Fibroblast of lung (primary cell): ENCODE results near the gene MSH3. TPM values are rescaled to one million over a fixed set of nuclear protein-coding genes. Genes with fewer than 3 reads are reported as not detected.

Source experiments
- DNase-seq, 2 donors: peaks; one replicate each; pipeline versions ENCODE4 v3.0.0 to v3.0.0-alpha.2; 2010; ENCODE audit warnings: low read depth in 2 of 2
- H2AFZ ChIP-seq: 2 replicates; pipeline ENCODE4 v1.5.1; 2012; ENCODE audit warnings: low read length, control low read depth, inconsistent platforms
- H3K27ac ChIP-seq: 2 replicates; pipeline ENCODE4 v1.5.1; 2011; ENCODE audit warnings: low read length, control low read depth; ENCODE audit not compliant: insufficient read depth
- H3K27me3 ChIP-seq: 2 replicates; pipeline ENCODE4 v1.5.1; 2011; ENCODE audit warnings: mild to moderate bottlenecking, low read length; ENCODE audit not compliant: control insufficient read depth, insufficient read depth
- H3K36me3 ChIP-seq: 2 replicates; pipeline ENCODE4 v1.5.1; 2011; ENCODE audit warnings: low read length; ENCODE audit not compliant: control insufficient read depth, insufficient read depth
- H3K4me1 ChIP-seq: 2 replicates; pipeline ENCODE4 v1.5.1; 2011; ENCODE audit warnings: low read length; ENCODE audit not compliant: control insufficient read depth, insufficient read depth; ENCODE audit errors: extremely low read depth
- H3K4me2 ChIP-seq: 2 replicates; pipeline ENCODE4 v1.5.1; 2011; ENCODE audit warnings: low read length, control low read depth; ENCODE audit not compliant: insufficient read depth; ENCODE audit errors: extremely low read depth
- H3K4me3 ChIP-seq, 4 experiments: fragments of 200-600 bp in 1 of 4; sonication (generic) in 1 of 4; replicated peaks in 1 of 4; 2 replicates each; pipeline ENCODE4 v1.5.1; 2011 to 2016; ENCODE audit warnings: low read length in 4 of 4, low read depth in 3 of 4, mild to moderate bottlenecking in 3 of 4, control low read depth in 2 of 4, inconsistent platforms in 1 of 4, mixed read lengths in 1 of 4; ENCODE audit not compliant: insufficient read depth in 1 of 4; ENCODE audit errors: control extremely low read depth in 1 of 4
- H3K79me2 ChIP-seq: 2 replicates; pipeline ENCODE4 v1.5.1; 2012; ENCODE audit warnings: mild to moderate bottlenecking, low read length, inconsistent platforms; ENCODE audit not compliant: control insufficient read depth, insufficient read depth
- H3K9ac ChIP-seq: 2 replicates; pipeline ENCODE4 v1.5.1; 2011; ENCODE audit warnings: mild to moderate bottlenecking, low read length, control low read depth; ENCODE audit not compliant: insufficient read depth
- H3K9me3 ChIP-seq: 2 replicates; pipeline ENCODE4 v1.5.1; 2012; ENCODE audit warnings: low read depth, low read length; ENCODE audit not compliant: control insufficient read depth, insufficient read depth
- H4K20me1 ChIP-seq: 2 replicates; pipeline ENCODE4 v1.5.1; 2011; ENCODE audit warnings: low read length; ENCODE audit not compliant: control insufficient read depth, insufficient read depth; ENCODE audit errors: extremely low read depth
- CTCF ChIP-seq, 2 donors: IDR thresholded peaks in 1 of 2; conservative IDR thresholded peaks in 1 of 2; 1 replicate in 1 of 2; 2 replicates in 1 of 2; pipeline ENCODE4 v1.5.1; 2011 to 2012; ENCODE audit warnings: low read length in 2 of 2, control low read depth in 1 of 2, inconsistent platforms in 1 of 2, low read depth in 1 of 2, mild to moderate bottlenecking in 1 of 2
- EZH2 ChIP-seq: IDR thresholded peaks from 2 replicates; pipeline ENCODE4 v1.5.1; 2012; ENCODE audit warnings: low read length, control low read depth, mild to moderate bottlenecking; ENCODE audit errors: missing control alignments
- polyA plus RNA-seq, 2 donors: library from polyadenylated mRNA; depleted of rRNA in 1 of 2; stranded (reverse) in 1 of 2; unstranded in 1 of 2; fragments of >200 nt; gene quantifications; 2 replicates each; pipeline ENCODE4 v1.2.1, GENCODE V29; 2011 to 2012; ENCODE audit warnings: missing spikeins in 1 of 2
- total RNA-seq: library from RNA; depleted of rRNA; stranded (reverse); fragments of >200 nt; gene quantifications from 2 replicates; pipeline ENCODE4 v1.2.1, GENCODE V29; 2014

The MSH3 gene
- total and polyA plus RNA-seq, 2 donors (not counting 1 experiment from before 2014, with no cell fraction given) = 9.1 to 14.4 TPM

- Histone ChIP-seq H3K4me3 (no peak overlapping the region), H3K27ac (no peak overlapping the region), H3K27me3 (no peaks in the 10 kb centered on the region), H3K9me3 (no peaks in the 10 kb centered on the region), H3K4me1 (no peaks in the 10 kb centered on the region), H3K9ac (no peak overlapping the region), H2AFZ (no peak overlapping the region), H3K4me2 (no peak overlapping the region), H4K20me1 (no peaks in the 10 kb centered on the region), H3K36me3 (no peaks in the 10 kb centered on the region), H3K79me2 (no peaks in the 10 kb centered on the region)
- DNase-seq = no peak
- TF ChIP-seq CTCF (conservative IDR thresholded peaks at IDR 0.05 in 1 of 2, IDR thresholded peaks at IDR 0.05 in 1 of 2; ENCODE audit: low read depth in 1 of 2, low read length in 2 of 2) = no peak
- no peak for TF ChIP-seq EZH2
Measured at GRCh38 chr5:80703747-80704146, 49.3 kb downstream of the MSH3 start.

GRCh38 chr5:80704221-80704620 is 49.8 kb downstream of the MSH3 start:
- no peak overlapping the region for H2AFZ ChIP-seq
- no peak for TF ChIP-seq EZH2
- TF ChIP-seq CTCF (conservative IDR thresholded peaks at IDR 0.05 in 1 of 2, IDR thresholded peaks at IDR 0.05 in 1 of 2; ENCODE audit: low read depth in 1 of 2, low read length in 2 of 2) = no peak
- no peak for DNase-seq
- H3K27me3 ChIP-seq = no peaks in the 10 kb centered on the region
- no peak overlapping the region for H3K9ac ChIP-seq
- H3K4me3 ChIP-seq = no peak overlapping the region
- no peaks in the 10 kb centered on the region for H3K9me3 ChIP-seq
- H4K20me1 ChIP-seq = no peaks in the 10 kb centered on the region
- H3K4me1 ChIP-seq = no peaks in the 10 kb centered on the region
- no peaks in the 10 kb centered on the region for H3K79me2 ChIP-seq
- H3K27ac ChIP-seq = no peak overlapping the region
- no peak overlapping the region for H3K4me2 ChIP-seq
- H3K36me3 ChIP-seq = no peaks in the 10 kb centered on the region

GRCh38 chr5:80705216-80705769 is 50.8 kb downstream of the MSH3 start:
- Histone ChIP-seq H3K27ac (no peak overlapping the region), H3K4me1 (no peaks in the 10 kb centered on the region), H3K9me3 (no peaks in the 10 kb centered on the region), H3K9ac (no peak overlapping the region), H2AFZ (no peak overlapping the region), H3K4me3 (no peak overlapping the region), H3K4me2 (no peak overlapping the region), H3K36me3 (no peaks in the 10 kb centered on the region), H3K79me2 (no peaks in the 10 kb centered on the region), H4K20me1 (no peaks in the 10 kb centered on the region), H3K27me3 (no peaks in the 10 kb centered on the region)
- TF ChIP-seq EZH2 = no peak
- TF ChIP-seq CTCF (conservative IDR thresholded peaks at IDR 0.05 in 1 of 2, IDR thresholded peaks at IDR 0.05 in 1 of 2; ENCODE audit: low read depth in 1 of 2, low read length in 2 of 2) = no peak
- no peak for DNase-seq
